NCI-H345 (cell line): ENCODE measurements around the gene SYNGAP1.
A peak's percentile ranks its signal among the peaks of the same experiment; 100 is the strongest.

ENCODE experiments used
- DNase-seq: peaks from one replicate; lab custom pipeline; 2025; lab: John Stamatoyannopoulos, UW

Gene SYNGAP1

DNA sequence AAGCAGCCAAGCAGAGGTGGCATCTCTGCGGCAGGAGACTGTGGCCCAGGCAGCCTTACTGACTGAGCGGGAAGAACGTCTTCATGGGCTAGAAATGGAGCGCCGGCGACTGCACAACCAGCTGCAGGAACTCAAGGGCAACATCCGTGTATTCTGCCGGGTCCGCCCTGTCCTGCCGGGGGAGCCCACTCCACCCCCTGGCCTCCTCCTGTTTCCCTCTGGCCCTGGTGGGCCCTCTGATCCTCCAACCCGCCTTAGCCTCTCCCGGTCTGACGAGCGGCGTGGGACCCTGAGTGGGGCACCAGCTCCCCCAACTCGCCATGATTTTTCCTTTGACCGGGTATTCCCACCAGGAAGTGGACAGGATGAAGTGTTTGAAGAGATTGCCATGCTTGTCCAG is 15.0 kb upstream of the SYNGAP1 start:
- DNase-seq = no peak

DNA sequence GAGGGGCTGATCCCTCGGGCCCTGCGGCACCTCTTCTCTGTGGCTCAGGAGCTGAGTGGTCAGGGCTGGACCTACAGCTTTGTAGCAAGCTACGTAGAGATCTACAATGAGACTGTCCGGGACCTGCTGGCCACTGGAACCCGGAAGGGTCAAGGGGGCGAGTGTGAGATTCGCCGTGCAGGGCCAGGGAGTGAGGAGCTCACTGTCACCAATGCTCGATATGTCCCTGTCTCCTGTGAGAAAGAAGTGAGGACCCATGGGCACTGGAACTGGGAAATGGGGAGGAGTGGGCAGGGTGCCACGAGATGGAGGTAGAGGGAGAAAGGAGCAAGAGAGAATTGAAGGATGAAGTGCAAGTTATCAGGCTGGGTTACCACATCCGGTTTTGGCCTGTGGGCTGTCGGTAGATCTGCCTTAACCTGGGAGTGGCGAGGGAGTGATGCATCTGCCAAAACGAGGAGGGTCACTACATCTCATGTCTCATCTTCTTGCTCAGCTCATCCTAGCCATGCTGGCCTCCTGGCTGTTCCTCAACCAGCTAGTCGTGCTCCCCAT is 14.4 kb upstream of the SYNGAP1 start:
- no peak for DNase-seq

DNA sequence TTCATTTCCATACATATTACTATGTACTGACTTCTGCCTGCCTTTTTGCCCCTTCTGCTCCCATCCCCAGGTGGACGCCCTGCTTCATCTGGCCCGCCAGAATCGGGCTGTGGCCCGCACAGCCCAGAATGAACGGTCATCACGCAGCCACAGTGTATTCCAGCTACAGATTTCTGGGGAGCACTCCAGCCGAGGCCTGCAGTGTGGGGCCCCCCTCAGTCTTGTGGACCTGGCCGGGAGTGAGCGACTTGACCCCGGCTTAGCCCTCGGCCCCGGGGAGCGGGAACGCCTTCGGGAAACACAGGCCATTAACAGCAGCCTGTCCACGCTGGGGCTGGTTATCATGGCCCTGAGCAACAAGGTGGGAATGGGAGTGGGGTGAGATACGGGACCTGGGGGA is 13.7 kb upstream of the SYNGAP1 start:
- DNase-seq = no peak

DNA sequence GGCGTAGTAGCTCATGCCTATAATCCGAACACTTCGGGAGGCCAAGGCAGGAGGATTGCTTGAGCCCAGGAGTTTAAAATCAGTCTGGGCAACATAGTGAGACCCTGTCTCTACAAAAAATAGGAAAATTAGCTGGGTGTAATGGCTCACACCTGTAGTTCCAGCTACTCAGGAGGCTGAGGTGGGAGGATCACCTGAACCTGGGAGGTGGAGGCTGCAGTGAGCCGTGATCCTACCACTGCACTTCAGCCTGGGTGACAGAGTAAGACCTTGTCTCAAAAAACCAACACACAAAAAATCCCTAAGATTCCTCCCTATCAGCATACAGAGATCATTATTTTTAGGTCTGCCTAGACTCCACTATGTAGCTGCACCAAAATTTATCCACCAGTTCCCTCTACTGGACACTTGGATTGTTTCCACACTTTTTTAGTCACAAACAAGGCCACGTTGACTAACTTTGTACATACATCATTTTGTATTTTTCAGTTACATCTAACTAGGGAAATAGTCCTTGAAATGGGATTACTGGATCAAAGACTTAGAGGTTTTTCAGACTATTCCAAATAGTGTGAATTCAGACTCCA is 12.6 kb upstream of the SYNGAP1 start:
- DNase-seq = no peak

DNA sequence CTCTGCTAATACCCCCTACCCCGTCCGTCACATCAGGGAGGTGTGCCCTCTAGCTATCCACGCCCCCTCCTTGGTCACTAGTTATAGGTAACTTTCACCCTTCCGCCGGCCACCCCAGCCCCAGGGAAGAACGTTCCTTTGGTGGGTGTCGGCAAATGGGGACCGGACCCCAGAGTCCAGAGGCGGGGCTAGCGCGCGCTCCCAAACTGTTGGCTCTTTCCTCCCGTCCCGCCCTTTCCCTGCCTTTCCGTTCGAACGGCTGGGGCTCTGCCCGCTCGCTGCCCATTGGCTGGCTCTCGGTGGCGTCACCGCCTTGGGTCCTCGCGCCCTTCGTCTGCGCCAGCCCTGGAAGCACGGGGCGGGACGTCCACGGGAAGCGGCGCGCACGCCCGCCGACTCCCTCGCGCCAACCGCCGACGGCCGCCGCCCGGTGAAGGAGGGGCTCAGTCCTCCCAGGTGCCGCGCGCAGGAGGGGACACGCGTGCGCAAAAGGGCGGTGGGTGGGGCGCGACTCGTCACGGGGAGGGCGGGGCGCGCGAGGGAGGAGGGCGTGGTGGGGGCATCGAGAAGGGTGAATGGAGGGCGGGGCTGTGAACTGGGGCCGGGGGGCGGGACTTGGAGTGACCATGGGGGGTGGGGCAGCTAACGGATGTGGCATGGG is 9.7 kb upstream of the SYNGAP1 start:
- DNase-seq = peak; percentile 98

DNA sequence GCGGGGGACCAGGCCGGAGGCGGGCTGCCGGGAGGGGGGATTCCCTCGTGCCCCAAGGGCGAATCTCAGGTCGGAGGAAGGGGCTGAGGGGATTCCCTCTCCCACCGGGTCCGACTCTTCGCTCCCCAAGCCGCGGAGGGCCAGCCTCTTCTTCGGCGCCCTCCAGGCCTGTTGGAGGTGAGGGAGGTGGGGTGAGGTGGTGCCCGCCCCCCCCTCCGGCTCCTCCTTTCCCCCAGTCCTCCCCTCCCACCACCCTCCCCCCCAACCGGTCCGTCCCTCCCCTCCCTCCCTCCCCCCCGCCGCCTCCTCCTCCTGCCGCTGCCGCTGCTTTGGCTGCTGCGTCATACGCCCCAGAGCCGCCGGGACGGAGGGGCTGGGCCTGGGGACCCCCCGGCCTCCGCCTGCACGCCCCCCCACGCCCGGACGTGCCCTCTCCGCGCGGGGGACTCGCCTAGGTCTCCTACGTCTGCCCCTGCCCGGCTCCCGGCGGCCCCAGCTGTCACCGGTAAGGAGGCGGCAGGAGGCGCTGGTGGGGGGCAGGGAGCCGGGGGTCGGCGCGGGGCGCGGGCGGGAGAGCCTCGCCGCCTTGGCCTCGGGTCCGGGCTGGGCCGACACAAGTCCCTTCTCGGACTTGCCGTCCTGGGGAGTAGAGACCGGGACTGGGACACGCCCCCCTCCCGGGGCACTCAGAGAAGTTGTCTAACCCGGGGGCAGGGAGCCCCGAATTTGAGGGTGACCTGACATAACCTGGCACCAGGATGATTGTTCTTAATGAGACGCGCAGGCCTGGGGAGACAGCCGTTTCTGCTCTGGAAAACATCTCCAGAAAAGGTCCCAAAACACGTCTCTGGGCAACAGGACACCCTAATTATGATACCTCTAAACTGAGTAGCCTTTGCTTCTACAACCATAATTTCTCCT is 8.9 kb upstream of the SYNGAP1 start, which contains the start of gene PHF1:
TSS of gene PHF1 (plus strand) at position 304 of the 921 bp plus-strand sequence. CDS start 1,250 bp downstream, outside the sequence.
- DNase-seq = no peak

DNA sequence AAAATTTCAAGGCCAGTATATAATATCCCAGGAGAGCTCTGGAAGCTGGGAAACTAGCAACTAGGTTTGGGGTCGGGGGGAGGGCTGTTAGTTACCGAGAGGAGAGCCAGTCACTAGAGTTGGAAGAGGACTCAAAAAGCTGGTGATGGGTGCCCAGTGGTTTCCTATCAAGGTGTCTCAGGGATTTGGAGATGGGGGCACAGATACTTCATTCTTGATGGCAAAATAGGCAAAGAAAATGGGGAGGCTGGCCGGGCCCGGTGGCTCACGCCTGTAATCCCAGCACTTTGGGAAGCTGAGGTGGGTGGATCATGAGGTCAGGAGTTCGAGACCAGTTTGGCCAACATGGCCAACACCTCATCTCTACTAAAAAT is 8.2 kb upstream of the SYNGAP1 start:
- DNase-seq = no peak

DNA sequence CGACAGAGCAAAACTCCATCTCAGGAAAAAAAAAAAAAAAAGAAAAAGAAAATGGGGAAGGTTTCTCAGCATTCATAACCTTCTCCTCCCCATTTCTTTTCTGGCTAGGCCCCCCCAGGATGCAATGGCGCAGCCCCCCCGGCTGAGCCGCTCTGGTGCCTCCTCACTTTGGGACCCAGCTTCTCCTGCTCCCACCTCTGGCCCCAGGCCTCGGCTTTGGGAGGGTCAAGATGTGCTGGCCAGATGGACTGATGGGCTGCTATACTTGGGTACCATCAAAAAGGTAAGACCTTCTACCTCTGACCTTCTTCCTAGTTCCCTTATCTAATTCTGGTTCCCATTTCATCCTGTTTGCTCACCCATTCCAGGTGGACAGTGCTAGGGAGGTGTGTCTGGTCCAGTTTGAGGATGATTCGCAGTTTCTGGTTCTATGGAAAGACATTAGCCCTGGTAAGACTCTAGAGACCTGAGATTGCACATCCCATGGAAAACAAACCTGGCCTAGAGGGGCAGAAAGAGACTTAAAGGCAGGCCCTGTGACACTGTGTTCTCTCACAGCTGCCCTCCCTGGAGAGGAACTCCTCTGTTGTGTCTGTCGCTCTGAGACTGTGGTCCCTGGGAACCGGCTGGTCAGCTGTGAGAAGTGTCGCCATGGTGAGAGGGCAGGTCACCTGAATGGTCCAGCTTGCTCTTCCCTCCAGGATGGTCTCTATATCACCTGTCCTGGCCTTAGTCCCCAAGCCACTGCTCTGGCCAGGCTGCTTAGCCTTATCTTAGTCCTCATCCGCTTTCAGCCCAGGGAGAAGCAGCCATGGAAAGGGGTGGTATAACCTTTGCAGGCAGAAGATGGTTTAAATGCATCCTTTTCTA is 7.5 kb upstream of the SYNGAP1 start:
- DNase-seq = no peak

DNA sequence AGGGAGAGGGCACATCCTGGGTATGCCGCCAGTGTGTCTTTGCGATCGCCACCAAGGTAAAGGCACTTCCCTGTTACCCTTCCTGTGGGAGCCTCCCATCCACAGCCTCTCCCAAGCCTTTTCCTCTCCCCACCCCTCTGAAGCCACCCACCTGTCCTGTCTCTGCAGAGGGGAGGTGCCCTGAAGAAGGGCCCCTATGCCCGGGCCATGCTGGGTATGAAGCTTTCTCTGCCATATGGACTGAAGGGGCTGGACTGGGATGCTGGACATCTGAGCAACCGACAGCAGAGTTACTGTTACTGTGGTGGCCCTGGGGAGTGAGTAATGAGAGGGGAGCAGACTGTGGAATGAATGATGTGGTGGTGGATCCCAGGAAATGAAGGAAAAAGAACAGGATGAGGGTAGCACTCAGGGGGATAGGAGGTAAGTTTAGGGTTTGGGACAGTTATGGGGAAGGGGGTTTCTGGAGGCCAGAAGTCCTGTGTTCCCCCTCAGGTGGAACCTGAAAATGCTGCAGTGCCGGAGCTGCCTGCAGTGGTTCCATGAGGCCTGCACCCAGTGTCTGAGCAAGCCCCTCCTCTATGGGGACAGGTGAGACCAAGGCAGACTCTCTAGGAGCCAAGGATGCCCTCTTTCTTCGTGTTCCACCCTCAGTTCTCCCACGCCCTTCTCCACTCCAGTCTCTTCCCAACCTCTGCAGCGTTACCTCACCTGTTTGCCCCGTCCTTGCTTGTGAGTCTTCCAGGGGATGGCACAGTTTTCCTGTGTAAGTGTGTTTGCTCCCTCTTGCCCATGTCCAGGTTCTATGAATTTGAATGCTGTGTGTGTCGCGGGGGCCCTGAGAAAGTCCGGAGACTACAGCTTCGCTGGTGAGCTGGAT is 6.4 kb upstream of the SYNGAP1 start:
- no peak for DNase-seq

DNA sequence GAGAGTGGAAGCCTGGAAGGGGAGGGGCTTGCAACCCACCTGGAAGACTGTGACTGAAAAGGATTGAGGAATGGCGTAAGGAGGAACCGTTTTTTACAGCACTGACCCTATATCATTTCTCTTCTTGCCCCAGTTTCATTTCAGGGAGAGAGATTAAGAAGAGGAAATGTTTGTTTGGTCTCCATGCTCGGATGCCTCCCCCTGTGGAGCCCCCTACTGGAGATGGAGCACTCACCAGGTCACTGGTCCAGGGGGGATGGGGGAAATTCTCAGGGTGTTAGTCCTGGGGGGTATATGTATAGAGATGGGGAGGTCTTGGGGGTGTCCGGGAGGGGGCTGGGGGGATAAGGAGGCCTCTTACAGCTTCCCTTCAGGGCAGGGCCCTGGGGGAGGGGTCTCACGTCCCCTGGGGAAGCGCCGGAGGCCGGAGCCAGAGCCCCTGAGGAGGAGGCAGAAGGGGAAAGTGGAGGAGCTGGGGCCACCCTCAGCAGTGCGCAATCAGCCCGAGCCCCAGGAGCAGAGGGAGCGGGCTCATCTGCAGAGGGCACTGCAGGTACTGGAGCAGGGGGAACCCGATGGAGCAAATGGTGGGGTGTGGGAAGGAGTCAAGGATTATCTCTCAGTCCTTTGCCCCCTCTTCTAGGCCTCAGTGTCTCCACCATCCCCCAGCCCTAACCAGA is 5.1 kb upstream of the SYNGAP1 start:
- no peak for DNase-seq

DNA sequence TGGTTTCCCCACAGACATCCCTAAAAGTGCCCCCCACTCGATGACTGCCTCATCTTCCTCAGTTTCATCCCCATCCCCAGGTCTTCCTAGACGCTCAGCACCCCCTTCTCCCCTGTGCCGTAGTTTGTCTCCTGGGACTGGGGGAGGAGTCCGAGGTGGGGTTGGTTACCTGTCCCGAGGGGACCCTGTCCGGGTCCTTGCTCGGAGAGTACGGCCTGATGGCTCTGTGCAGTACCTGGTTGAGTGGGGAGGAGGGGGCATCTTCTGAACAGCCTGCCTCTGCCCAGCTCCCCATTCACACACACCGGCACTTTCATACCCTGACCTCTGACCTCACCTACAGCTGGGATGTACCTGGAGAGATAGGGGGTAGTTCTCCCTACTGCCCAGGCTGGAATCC is 4.0 kb upstream of the SYNGAP1 start:
- DNase-seq = no peak

DNA sequence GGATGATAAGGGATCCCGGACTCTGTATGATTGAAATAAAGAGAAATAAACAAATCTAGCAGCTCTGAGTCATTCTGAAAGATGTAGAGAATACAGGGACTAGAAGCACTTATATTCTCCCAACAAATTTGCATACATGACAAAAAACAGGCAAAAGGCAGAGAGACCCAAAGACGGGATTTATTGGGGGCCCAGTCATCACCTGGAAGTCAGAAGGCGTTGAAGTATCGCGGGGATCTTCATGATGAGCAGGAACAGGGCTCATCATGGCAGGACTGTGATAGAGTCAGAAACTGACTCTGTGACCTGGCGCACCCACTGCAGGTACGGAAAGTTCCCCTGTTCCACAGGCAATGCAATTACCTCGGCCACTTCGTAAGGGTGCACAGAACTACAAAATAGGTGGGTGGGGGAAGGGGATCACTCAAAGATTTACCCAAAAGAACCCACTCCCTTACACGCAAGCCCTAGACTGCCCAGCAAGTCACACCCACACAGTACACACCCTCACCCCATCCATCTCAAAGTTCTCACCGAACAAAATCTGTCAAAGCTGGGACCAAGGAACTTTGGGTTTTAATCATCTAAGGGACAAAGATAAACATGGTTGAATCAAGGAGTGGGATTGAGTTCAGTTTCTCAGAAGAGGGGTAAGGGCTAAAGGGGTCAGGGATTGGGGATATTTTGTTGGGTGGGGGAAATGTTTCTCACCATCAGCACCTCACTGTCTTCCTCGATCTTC is 3.3 kb upstream of the SYNGAP1 start:
- no peak for DNase-seq

DNA sequence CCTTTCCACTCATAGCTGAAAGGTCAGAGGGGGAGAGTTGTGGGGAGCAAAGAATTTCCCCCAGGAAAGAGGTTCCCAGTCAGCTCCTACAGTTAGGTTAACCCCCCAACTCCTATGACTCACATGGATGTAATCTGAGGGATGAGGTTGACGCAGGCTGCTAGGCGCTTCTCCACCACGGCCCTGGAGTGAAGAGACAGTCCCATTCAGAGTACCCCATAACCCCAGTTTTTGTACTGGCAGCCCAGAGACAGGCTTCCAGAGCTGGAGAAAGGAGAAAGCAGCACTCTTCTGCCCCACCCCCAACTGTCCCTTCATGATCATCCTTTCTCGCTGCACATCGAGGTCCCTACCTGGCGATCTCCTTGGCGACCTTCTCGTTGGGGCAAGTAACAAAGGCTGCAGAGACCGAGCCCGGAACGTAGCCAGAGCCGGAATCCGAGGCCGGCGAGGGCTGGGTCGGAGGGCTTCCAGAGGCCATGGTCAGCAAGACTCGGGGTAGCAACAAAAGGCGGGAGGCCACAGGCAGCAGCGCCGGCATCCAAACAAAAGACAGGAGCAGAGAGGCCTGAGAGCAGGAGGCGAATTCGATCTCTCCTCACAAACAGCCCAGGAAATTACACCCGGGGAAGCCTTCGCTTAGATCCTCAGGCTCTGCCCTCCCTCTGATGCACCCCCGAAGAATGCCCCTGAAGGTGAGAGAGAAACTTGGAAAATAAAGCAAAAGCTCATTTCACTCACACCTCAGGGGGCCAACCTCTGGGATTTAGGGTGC is 2.5 kb upstream of the SYNGAP1 start:
- DNase-seq = no peak

DNA sequence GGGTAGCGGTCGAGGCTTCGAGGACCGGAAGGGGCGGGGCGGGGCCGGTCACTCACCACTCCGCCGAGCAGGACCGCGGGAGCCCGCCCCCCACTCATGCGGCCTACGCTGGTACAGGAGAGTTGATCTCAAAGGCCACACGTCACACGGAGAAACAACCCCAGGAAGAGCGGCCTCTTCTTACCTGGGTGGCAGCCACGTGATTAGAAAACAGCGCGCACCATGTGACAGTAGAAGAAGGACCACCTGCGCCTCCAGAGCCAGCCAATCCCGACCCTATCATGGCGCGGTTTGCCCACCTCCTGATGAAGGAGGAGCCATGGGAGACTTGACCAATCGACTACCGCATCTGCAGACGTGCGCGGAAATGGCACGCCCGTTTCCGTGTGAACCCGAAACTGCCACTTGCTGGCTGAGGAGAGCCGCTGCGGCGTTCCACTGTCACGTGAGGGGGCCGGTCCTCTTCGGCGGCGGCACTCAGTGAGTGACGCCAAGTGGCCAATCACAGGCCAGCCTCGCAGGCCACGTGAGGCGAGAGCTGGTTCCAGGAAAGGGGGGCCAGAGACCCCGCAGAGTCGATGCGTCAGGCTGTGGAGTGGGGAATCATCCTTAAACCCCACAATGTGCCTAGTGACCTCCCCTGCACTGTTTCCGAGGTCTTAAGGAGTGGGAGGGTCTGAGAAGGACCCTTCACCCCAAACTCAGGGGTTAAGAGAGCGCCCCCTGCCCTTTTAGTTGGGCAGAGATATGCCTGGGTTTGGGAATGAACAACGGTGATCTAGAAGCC is 1.8 kb upstream of the SYNGAP1 start, which contains the start of gene CUTA:
TSS of gene CUTA (minus strand) at position 205 of the 787 bp plus-strand sequence. CDS start at position 98, 107 bp downstream.
- peak; percentile 100 for DNase-seq

DNA sequence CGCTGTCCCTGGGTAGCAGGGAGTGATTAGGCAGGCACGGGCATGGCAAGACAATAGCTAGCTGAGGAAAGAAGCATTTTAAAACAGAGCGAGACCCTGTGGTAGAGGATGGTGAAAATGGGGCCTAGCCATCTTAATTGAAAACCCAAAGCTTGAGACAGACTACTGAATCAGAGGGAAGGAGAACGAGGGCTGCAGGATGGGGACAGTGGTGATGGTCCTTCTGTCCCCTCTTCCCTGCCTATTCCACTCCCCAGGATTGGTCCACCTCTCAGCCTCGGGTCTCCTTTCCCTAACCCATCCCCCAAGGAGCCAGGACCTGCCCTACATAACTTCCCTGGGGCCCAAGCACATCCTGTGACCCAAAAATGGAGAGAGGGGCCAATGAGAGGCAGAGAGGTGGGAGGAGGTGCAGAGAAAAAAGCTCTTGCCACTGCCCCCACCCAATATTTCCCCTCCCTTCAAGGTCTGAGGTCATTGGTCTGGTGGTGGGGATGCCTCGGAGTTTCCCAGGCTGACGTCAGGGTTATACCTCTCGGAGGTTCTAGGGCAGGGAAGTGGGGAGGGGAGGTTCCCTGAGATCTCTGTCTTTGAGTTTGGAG is 1.1 kb upstream of the SYNGAP1 start:
- no peak for DNase-seq

DNA sequence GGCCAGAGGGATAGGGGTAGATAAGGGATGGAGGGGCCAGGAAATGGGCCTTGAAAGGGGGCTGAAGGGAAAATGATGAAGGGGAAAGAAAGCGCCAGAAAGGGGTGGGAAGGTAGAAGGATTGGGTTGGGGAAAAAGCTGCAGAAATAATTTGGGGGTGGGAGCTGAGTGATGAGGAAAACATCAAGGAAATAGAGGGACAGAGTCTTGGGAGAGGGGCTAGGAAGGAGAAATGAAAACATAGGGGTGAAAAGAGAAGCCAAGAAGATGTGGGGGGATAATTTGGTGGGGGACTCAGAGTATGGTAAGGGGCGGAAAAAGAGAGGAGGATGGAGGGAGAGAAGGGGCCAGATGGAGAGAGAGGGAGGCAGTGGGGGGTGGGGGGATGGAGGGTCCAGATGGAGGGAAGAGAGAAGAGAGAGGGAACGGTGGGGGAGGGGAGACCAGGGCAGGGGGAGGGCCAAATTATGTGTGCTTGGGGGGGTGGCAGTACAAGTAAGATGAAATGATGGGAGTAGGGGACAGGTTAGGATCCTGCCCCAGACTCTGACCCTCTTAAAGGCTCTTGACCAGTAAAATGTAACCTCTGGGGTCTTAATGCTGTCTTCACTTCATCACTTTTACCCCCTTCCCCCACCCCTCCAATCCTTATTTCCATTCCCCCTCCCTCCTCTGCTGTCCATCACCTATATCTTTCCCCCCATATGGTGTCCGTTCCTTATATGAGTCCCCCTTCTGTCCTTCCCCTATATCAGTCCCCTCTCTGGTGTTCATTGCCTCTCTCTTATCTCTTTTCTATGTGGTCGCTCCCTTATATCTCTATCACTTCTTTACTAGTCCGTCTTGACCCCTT is 852 bp downstream of the SYNGAP1 start:
- DNase-seq = no peak
